Endothelial cell of umbilical vein (primary cell): ENCODE measurements around the gene CIB4.

Experiments
- CTCF ChIP-seq, 2 donors: IDR thresholded peaks; 1 replicate in 1 of 2; 2 replicates in 1 of 2; pipeline ENCODE4 v1.5.1; 2011; ENCODE audit warnings: low read length in 2 of 2, mild to moderate bottlenecking in 2 of 2, moderate library complexity in 2 of 2, control low read depth in 1 of 2, inconsistent platforms in 1 of 2, low read depth in 1 of 2; ENCODE audit not compliant: insufficient read depth in 1 of 2; ENCODE audit errors: extremely low read depth in 1 of 2
- EZH2 ChIP-seq: IDR thresholded peaks from 2 replicates; pipeline ENCODE4 v1.6.1; 2012; ENCODE audit warnings: borderline replicate concordance, low read depth, mild to moderate bottlenecking, moderate library complexity, low read length, inconsistent platforms; ENCODE audit not compliant: severe bottlenecking
- POLR2A ChIP-seq: IDR thresholded peaks from 2 replicates; pipeline ENCODE4 v1.6.1; 2012; ENCODE audit warnings: low read depth, mild to moderate bottlenecking, control low read depth, low read length

- TF ChIP-seq CTCF (IDR thresholded peaks at IDR 0.05; ENCODE audit: extremely low read depth in 1 of 2, insufficient read depth in 1 of 2, low read depth in 1 of 2, low read length in 2 of 2) (no peak), POLR2A (no peak), EZH2 (no peak)
Observed at GRCh38 chr2:26628561-26629345, 12.4 kb downstream of the CIB4 start.
